Middle frontal gyrus (tissue), 1 donor: Measurements from ENCODE around the gene LTB.
"Not testable (repeated sequence)": the region's sequence is repeated elsewhere in the genome, so short reads cannot be mapped to it uniquely, and the experiment has no call there.

ENCODE experiments used
- DNase-seq: peaks from one replicate; pipeline ENCODE4 v3.0.0-alpha.2; 2015; ENCODE audit warnings: low spot score; ENCODE audit errors: extremely low spot score

Gene LTB

GRCh38 chr6:31551371-31551770 is 30.9 kb downstream of the LTB start:
- DNase-seq: not testable (repeated sequence)

GRCh38 chr6:31548544-31548873 is 33.7 kb downstream of the LTB start:
- no peak for DNase-seq

GRCh38 chr6:31547727-31548543 is 34.3 kb downstream of the LTB start:
- no peak for DNase-seq

GRCh38 chr6:31546958-31547726 is 35.1 kb downstream of the LTB start, which contains the start of gene NFKBIL1:
Gene NFKBIL1 (plus strand): TSS chr6:31547608. CDS start chr6:31547695, 87 bp downstream.
- peak; percentile 96 for DNase-seq

GRCh38 chr6:31546339-31546957 is 35.8 kb downstream of the LTB start, which contains the start of gene ATP6V1G2:
Gene ATP6V1G2 (minus strand): TSS chr6:31546608. CDS start chr6:31546559, 49 bp downstream.
- DNase-seq: peak; percentile 83

GRCh38 chr6:31545291-31545690 is 36.9 kb downstream of the LTB start:
- DNase-seq: no peak

- no peak for DNase-seq
These were observed 37.5 kb downstream of the LTB start for GRCh38 chr6:31544676-31545075.

GRCh38 chr6:31543639-31544038 is 38.6 kb downstream of the LTB start:
- no peak for DNase-seq

GRCh38 chr6:31541658-31542521 is 40.3 kb downstream of the LTB start, which contains the start of gene DDX39B:
Gene DDX39B (minus strand): TSS chr6:31542003. CDS start chr6:31540532, 1,471 bp downstream.
- DNase-seq: peak; percentile 98

- no peak for DNase-seq
These were observed 41.1 kb downstream of the LTB start for GRCh38 chr6:31541059-31541657.

- no peak for DNase-seq
These were observed 41.6 kb downstream of the LTB start for GRCh38 chr6:31540640-31541039.

- no peak for DNase-seq
These were observed 43.3 kb downstream of the LTB start for GRCh38 chr6:31538805-31539400.

- no peak for DNase-seq
These were observed 46.5 kb downstream of the LTB start for GRCh38 chr6:31535538-31536324.

GRCh38 chr6:31534521-31535040 is 47.6 kb downstream of the LTB start:
- no peak for DNase-seq

GRCh38 chr6:31534011-31534410 is 48.2 kb downstream of the LTB start:
- DNase-seq: no peak

GRCh38 chr6:31533455-31533841 is 48.8 kb downstream of the LTB start:
- no peak for DNase-seq

- DNase-seq: no peak
These were observed 49.4 kb downstream of the LTB start for GRCh38 chr6:31532644-31533454.
